AG04450 (cell line): ENCODE measurements around the gene ZDHHC7. TPM values are rescaled to one million over a fixed set of nuclear protein-coding genes. Genes with fewer than 3 reads are reported as not detected.
A peak's percentile ranks its signal among the peaks of the same experiment; 100 is the strongest.

ENCODE experiments used
- CTCF ChIA-PET: fragments of 300-600, 350-600 bp; formaldehyde crosslinking; extraction: SDS; loops from one replicate; lab custom pipeline; 2022; ENCODE audit warnings: antibody characterized with exemption, inconsistent platforms; lab: Charles Lee
- POLR2A ChIA-PET: fragments of 350-600 bp; formaldehyde crosslinking; extraction: SDS; loops from one replicate; lab custom pipeline; 2021; ENCODE audit warnings: antibody characterized with exemption, inconsistent platforms; lab: Yijun Ruan, JAX
- DNase-seq: peaks from one replicate; pipeline ENCODE4 v3.0.0-alpha.2; 2011; ENCODE audit warnings: low read depth, low spot score
- H3K27ac ChIP-seq: one replicate; pipeline ENCODE4 v1.5.1; 2012; ENCODE audit warnings: low read depth, low read length, control low read depth
- H3K27me3 ChIP-seq: one replicate; pipeline ENCODE4 v1.6.0; 2012; ENCODE audit warnings: low read length; ENCODE audit not compliant: control insufficient read depth, insufficient read depth
- H3K4me3 ChIP-seq: 2 replicates; pipeline ENCODE4 v1.5.1; 2011; ENCODE audit warnings: mild to moderate bottlenecking, low read depth, low read length, control low read depth
- H3K9me3 ChIP-seq: 2 replicates; pipeline ENCODE4 v1.5.1; 2012; ENCODE audit warnings: low read length; ENCODE audit not compliant: control insufficient read depth, insufficient read depth
- polyA plus RNA-seq: library from polyadenylated mRNA; depleted of rRNA; stranded (reverse); fragments of >200 nt; gene quantifications from 2 replicates; pipeline ENCODE4 v1.2.3, GENCODE V29; 2011
- TF ChIP-seq, protein P1 (sequence below): IDR thresholded peaks from 2 replicates; pipeline ENCODE4 v1.5.1; 2011; ENCODE audit warnings: low read depth, low read length, control low read depth, inconsistent platforms

The ZDHHC7 gene
- polyA plus RNA-seq, 1 experiment = 136 TPM

DNA sequence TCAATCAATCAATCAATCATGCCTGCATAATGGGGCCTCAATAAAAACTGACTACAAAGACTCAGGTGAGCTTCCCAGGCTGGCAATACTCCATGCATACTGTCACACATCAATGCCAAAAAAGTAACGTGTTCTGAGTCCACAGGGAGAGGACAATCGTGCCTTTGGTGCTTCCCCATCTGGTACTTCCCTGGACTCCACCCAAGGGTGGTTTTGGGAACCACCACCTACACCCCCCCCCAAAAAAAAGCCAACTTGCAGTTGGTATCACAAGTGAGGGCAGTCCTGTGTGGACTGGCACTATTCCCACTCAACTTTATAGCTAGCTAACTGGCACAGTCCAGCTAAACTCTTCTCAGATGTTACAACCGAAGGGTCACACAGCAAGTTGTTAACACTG is 3.1 kb downstream of the ZDHHC7 start:
- Histone ChIP-seq H3K27me3 (no peaks in the 10 kb centered on the region), H3K27ac (peak overlapping the region; percentile 39), H3K4me3 (no peak overlapping the region), H3K9me3 (no peaks in the 10 kb centered on the region)
- ChIA-PET POLR2A (interaction anchor here (0.6 kb wide), 1 partner anchor 756 kb away, joined by 4 read pairs; no protein-coding TSS in a partner anchor), CTCF (interaction anchor here (2.2 kb wide), 1 partner anchor 19 kb away, joined by 6 read pairs; the partner anchor contains the start of gene KIAA0513)
- TF ChIP-seq, protein P1, sequence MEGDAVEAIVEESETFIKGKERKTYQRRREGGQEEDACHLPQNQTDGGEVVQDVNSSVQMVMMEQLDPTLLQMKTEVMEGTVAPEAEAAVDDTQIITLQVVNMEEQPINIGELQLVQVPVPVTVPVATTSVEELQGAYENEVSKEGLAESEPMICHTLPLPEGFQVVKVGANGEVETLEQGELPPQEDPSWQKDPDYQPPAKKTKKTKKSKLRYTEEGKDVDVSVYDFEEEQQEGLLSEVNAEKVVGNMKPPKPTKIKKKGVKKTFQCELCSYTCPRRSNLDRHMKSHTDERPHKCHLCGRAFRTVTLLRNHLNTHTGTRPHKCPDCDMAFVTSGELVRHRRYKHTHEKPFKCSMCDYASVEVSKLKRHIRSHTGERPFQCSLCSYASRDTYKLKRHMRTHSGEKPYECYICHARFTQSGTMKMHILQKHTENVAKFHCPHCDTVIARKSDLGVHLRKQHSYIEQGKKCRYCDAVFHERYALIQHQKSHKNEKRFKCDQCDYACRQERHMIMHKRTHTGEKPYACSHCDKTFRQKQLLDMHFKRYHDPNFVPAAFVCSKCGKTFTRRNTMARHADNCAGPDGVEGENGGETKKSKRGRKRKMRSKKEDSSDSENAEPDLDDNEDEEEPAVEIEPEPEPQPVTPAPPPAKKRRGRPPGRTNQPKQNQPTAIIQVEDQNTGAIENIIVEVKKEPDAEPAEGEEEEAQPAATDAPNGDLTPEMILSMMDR = no peak
- no peak for DNase-seq

DNA sequence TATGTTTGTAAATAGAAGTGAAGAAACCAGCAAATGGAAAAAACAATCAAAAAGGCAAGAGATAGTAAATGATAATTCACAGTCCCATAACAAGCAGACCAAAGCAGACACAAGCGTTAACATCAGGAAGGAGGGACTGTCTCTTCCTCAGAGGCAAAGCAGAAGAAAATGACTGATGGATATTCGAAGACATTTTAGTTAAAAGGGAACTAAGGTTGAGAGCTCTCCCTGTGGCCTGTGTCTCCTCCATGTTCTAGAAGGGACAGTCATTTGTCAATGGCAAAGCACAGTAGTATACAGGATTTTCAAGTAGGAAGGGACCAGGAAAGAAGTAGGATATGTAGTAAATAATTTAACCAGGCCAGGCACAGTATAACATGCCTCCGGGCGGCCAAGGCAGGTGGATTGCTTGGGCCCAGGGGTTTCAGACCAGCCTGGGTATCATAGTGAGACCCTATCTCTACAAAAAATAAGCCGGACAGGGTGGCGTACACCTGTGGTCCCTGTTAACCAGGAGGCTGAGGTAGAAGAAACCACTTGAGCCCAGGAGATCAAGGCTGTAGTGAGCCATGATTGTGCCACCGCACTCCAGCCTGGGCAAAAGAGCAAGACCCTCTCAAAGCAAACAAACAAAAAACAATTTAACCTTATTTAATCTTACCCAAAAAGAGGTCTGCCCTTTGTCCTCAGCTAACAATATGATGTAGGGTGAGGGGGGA is 3.7 kb downstream of the ZDHHC7 start:
- TF ChIP-seq, protein P1 = no peak
- Histone ChIP-seq H3K9me3 (no peaks in the 10 kb centered on the region; the same call in 1 of the 2 replicates), H3K27ac (no peak overlapping the region), H3K4me3 (no peak overlapping the region), H3K27me3 (no peaks in the 10 kb centered on the region)
- no peak for DNase-seq
- POLR2A ChIA-PET = interaction anchor here (0.6 kb wide), 1 partner anchor 756 kb away, joined by 4 read pairs; no protein-coding TSS in a partner anchor
- CTCF ChIA-PET = interaction anchor here (2.2 kb wide), 1 partner anchor 20 kb away, joined by 6 read pairs; the partner anchor contains the start of gene KIAA0513

DNA sequence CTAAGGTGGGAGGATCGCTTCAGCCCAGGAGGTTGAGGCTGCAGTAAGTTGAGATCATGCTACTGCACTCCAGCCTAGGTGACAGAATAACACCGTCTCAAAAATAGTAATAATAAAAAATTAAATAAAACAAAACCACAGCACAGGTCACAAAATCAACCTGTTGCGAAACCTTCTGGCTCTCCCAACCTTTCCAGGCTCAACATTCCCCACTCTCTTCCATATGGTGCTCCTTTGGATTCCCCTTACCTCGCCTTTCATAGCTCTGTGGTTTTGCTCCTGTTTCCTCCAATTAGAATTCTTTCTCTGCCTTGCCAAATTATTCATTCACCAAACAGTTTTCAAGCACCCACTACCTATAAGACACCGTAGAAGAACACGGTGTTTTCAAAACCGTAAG is 4.7 kb downstream of the ZDHHC7 start:
- Histone ChIP-seq H3K9me3 (no peaks in the 10 kb centered on the region; the same call in 1 of the 2 replicates), H3K27me3 (no peaks in the 10 kb centered on the region), H3K4me3 (no peak overlapping the region), H3K27ac (peak overlapping the region; percentile 97)
- ChIA-PET POLR2A (interaction anchor here (4.3 kb wide), 1 partner anchor 12 kb away, joined by 27 read pairs; no protein-coding TSS in a partner anchor), CTCF (interaction anchor here (1.7 to 2.2 kb wide), 2 partner anchors 21 to 36 kb away, joined by 6 to 9 read pairs; partner anchors contain the start of gene KIAA0513)
- DNase-seq = no peak
- TF ChIP-seq, protein P1 = no peak

DNA sequence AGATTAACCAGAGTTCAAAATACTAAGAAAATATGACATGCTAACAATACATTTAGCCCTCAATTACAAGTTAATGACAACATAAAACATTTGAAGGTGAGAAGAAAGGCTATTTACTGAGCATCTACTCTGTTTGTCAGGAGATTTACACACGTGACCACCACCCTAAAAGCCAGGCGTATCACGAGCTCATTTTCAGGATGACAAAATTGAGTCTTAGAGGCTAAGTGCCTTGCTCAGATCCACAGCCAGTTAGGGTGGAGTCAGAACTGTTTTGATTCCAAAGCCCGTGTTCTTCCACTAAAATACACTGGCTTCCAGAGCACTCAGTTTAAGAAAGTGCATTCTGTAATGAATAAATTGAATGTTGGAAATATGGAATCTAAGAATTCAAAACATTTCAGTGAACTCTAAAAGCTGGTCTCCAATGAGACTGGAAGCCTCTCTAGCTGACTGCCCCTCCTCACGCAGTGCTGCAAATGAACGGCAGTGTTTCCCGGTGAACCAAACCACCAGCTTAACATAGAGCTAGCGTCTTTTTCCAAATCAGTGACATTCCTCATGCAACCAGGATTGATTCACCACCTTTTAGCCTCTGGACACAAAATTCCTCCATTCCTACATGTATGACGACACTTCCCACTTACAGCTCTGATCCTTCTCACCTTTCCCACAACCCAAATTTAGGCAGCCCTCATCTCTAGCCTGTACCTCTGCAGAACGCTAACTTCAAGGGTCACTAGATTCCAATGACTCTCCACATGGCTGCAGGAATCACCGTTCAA is 5.9 kb downstream of the ZDHHC7 start:
- no peak overlapping the region for H3K4me3 ChIP-seq
- peak overlapping the region; percentile 97 for H3K27ac ChIP-seq
- no peaks in the 10 kb centered on the region for H3K27me3 ChIP-seq
- ChIA-PET CTCF (interaction anchor here (0.6 to 1.7 kb wide), 3 partner anchors 33 to 267 kb away, joined by 3 to 9 read pairs (median 4); no protein-coding TSS in a partner anchor), POLR2A (interaction anchor here (0.5 to 4.3 kb wide), 2 partner anchors 11 to 275 kb away, joined by 5 to 27 read pairs; no protein-coding TSS in a partner anchor)
- TF ChIP-seq, protein P1 = no peak
- DNase-seq = no peak
- no peaks in the 10 kb centered on the region; the same call in 1 of the 2 replicates for H3K9me3 ChIP-seq
